HG03066 (cell line): Measurements from ENCODE around the gene BEND4.
A peak's percentile ranks its signal among the peaks of the same experiment; 100 is the strongest.
"Not testable (repeated sequence)": the region's sequence is repeated elsewhere in the genome, so short reads cannot be mapped to it uniquely, and the experiment has no call there.

Experiments used
- ATAC-seq: cut with Tn5 transposase; IDR thresholded peaks from one replicate; pipeline ENCODE4 v1.9.1; 2021; ENCODE audit warnings: low read depth; ENCODE audit not compliant: unreplicated experiment

The BEND4 gene

DNA sequence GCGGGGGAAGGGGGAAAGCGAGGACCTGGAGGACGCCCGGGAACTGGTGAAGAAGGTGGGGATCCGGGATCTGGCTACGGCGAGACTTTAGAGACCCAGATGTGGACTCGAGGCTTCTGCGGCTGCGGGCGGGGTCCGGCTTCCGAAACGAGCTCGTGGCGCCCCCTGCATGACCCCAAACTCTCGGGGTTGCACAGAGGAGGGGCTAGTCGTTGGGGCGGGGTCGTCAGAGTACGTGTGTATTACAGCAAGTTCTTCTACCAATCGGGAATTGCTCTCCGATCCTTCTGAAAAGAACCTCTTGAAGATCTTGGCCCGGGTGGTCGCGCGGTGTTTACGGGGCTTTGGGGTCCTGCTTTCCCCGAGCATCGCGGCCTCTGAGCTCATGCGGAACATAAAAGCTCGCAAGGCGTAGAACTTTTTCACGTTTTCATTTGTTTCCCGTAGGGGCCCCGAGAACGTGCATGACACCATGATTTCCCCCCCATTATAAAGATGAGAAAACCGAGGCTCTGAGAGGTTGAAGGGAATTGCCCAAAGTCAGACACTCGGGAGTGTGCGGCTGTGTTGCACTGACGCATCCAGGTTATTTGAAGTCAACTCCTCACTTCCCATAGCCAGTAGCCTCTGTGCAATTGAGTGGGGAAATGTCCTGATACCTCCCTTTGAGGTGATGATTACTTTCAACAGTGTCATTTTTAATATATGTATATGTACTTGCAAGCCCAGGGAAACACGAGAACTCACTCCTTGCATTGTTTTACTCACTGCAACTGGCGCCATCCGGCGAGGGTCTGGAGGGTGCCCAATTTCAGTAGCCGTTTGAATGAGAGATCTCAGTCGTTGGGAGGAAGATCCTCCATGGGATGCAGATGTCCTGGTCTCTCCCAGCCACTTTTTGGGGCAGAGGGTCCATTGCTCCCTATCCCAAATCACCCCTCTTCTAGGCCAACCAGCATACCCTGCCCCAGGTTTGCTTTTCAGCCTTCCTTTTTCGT lies at the start of gene BEND4:
Gene BEND4, minus strand, starts transcription at position 149 of the 998 bp plus-strand sequence. CDS start 512 bp downstream, outside the sequence.
- ATAC-seq, result peak; percentile 4

DNA sequence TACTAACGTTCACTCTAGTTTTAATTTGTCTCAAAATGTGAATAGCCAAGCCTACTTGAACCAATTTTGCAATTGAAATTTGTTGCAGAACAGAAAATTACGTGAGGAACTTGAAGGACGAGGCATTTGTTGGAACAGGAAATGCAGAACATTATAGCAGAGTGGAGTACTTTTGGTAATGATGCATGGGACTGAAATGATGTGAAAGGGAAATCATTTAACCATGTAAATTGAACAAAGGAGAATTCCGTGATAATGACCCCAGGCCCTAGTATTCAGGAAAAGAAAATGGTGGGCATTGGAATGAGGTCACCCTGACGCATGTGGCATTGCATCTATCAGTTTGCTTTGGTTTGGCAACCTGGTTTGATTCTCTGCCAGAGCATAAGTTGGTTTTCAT lies 44.9 kb upstream of the BEND4 start:
- no peak for ATAC-seq

DNA sequence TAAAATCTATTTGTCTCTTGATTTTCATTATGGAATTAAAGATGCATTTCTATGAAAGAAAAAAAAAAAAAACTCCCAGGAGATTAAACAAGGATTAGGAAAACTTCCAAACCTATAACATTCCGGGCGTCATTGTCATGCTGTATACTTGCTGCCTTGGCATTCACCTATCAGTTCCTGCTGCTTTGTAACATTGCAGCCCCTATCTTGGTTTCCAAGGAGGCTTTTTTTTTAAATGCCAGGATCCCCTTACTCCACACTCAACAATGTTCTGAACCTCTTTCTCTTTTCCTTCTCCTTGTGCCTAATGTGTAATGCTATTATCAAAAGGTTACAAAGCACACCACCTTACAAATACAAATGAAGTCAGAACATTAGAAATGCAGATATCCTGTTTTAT lies 20.5 kb upstream of the BEND4 start:
- ATAC-seq, result no peak

DNA sequence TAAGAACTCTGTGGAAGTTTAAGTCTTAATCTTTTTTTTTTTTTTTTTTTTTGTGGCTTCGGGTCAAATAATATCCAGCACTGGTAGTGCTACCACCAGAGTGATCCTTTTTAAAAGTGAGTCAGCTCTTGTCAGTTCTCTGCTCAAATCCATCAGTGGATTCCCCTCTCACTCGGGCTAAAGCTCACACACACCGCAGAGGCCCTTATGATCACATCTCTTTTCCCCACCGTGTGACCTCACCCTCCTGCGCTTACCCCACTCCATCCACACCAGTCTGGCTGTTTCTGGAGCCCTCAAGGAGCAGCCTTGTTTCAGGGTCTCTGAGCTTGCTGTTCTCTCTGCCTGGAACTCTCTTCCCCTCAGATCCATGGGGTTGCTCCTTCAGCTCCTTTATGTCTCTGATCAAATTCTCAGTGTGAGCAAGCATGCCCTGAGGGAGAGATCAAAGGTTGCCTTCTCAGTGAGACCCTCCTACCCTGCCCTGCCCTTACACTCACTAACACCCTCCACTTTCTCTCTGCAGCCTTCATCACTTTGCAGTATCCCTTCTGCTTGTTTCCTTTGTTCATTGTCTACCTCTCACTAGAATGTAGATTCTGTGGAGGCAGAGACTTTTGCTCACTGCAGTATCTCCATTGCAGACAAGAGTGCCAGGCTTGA lies 19.8 kb upstream of the BEND4 start:
- ATAC-seq, result no peak

DNA sequence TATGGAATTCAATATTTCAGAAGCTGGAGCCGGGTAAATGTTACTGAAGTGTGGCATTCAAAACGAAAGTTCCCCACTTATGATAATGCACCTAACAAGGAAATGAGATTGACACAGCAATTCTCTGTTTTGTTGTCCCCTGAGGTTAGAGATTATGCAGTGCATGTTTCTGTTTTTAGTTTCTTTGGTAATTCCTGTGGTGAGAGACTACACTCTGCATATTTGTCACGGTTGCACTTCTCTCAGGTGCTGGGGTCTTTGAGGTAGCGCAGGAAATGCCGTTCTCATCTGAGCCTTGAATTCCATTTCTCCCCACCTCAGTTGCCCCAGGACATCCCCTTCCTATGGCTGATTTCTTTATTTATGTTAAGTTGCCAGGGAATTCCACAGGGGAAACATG lies 15.3 kb upstream of the BEND4 start:
- peak; percentile 100 for ATAC-seq

DNA sequence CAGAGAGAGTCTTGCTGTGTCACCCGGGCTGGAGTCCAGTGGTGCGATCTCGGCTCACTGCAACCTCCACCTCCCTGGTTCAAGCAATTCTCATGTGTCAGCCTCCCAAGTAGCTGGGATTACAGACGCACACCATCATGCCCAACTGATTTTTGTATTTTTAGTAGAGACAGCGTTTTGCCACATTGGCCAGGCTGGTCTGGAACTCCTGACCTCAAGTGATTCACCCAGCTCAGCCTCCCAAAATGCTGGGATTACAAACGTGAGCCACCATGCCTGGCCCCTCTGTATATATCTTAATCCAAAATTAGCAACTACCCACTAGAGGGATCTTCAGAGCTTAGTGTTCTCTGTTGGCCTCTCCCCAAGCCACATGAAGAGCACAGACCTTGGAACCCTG lies 13.7 kb upstream of the BEND4 start:
- ATAC-seq, result not testable (repeated sequence)

DNA sequence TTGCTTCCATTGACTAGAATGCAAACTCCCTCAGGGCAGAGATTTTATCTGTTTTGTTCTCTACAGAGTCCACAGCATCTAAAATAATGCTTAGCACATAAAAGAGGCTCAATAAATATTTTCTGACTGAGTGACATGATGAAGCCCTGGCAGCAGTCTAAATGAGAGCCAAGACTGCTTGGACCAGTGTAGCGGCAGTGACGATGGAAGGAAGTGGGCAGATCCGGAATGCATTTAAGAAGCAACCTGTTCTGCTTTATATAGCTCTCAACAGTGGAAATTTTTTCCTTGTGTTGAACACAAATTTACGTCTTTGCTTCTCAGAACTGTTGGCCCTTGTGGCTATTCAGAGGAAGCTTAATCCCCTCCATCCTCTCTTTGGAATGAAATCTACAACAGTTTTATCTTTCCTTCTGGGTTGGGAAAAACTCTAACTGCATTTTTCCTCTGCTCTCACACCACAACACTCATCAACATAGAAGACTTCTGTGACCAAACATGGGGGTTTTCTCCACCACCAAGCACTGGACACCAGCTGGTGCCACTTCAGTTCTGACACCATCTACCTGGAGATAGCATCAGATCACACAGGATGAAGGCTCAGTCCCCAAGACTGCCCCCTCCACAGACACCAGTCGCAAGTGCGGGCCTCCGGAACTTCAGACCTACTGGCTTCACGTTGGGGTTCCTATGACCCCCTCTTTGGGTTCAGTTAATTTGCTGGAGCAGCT lies 7.0 kb upstream of the BEND4 start:
- ATAC-seq, result no peak

DNA sequence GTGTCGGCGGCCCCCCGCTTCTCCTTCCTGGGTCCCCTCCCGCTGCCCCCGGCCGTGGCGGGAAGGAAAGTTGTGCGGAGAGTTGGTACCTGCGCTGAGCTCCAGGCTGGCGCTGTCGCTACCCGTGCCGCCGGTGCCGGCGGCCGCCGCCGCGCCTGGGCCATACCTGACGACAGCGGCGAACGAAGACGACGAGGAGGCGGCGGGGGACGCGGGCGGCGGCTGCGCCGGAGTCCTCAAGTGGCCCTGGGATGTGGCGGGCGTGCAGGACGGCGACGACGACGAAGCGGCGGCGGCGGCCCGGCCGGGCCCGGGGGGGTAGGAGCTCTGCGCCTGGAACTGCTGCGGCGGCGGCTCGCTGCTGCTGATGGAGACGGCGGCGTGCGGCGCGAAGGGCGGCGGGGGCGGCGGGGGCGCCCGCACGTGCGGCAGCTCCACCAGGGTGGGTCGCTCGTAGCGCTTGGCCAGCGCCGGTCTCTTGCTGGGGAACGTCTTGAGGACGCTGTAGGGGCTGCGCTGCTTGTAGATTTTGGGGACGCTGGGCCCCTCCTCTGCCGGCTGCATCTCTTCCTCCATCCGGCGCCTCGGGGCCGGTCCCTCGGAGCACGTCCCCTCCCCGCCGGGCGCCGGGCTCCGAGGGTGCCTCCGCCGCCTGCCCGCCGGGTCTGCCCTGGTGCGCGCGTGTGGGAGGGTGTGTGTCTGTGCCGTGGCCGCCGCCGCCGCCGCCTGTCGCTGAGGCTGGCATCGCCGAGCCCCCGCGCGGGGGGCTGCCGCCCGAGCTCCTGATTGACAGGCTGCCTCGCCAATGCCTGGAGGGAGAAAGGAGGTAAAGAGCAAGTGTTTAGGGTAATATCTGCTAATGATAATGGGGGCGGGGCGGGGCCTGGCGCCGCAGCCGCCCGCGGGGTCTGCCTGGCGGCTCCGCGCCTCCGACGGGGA lies 618 bp downstream of the BEND4 start:
- ATAC-seq, result peak; percentile 43

DNA sequence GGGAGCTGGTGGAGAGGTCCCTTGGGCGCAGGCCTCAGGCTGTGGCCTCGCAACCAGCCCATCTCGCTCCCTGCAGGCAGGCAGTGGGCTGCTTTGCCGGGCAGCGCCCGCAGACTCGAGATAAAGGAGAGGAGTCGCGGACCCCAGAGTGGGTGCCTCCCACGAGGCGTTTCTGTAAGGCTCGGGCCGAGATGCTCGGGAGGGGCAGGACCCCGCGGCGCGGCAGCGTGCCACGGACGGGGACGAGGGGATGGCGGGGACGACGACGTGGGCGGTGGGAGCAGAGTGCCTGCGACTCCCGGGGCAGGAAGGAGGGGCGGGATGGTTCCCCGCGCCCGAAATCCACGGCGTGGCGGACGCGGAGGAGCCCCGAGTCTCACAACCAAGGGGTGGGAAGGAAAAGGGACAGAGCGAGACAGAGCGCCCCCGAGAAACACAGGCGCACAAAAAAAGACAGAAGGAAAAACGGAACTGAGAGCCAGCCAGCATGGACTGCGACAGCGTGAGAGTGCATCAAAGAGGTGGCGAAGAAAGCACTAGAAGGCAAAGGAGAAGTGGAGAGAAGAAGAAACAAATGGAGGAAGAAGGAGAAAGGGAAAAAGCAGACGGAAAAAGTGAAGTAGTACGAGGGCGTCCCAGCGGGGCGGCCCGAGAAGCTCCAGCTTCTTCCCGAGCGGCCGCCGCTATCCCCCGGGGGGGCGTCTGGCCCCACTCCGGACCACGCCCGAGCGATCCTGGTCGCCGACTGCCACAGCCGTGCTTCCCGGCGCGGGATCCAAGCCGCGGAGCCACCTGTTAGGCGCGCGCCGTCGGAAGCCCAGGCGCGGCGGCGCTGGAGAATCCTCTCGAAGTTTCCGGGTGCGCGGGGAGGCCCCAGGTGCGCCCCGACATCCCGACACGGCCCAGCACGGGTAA lies 1.5 kb downstream of the BEND4 start:
- peak; percentile 40 for ATAC-seq

DNA sequence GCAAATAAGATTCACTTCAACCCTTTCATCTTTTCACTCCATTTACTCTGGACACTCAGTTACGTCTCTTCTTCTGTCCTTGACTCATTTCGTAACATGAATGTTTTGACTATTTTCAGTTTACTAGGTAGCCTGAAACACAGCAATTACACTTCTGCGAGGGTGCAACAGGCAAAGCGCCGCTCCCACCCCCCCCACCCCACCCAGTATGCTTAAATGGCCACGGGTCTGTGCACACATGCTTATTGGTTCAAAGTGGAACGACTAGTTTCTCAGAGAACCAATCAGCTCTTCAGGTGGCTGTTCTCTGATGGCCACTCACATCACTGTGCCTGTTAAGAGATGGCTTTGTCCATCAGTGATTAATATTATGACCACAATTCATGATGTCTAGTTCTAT lies 3.5 kb downstream of the BEND4 start:
- ATAC-seq, result no peak

DNA sequence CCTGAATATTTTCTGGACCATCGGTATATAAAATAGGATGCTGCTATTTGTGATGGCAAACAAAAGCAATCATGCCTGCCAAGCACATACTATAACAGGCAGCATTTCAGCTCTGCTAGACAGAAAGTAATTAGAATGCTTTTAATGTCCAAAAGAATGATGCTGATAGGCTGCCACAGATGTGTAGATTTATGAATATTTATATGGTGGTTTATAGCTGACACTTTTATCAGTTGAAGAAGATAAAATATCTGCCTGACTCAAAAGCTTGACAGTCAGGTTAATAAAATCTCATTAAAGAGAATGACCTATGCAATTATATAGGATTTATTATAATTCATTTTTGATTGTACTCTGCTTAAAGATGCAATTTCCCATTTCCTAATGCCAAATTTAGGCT lies 4.0 kb downstream of the BEND4 start:
- ATAC-seq, result no peak

DNA sequence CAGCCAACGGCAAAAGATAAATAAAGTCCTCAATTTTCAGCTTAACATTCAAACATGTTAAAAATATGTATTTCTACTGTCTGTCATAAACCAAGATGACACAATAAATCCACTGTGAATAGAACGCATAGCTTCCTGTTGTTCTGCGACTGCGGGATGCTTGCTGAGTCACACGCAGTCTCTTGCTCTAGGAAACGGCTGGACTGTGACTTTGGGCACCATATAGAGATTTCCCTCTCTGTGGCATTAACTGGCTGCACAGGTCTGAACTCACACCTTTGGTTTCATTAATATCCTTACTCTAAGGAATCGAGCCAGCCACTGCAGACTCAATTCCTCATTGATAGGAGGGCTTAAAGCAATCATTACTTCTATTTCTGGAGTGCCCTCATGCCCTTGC lies 8.4 kb downstream of the BEND4 start:
- ATAC-seq, result no peak

DNA sequence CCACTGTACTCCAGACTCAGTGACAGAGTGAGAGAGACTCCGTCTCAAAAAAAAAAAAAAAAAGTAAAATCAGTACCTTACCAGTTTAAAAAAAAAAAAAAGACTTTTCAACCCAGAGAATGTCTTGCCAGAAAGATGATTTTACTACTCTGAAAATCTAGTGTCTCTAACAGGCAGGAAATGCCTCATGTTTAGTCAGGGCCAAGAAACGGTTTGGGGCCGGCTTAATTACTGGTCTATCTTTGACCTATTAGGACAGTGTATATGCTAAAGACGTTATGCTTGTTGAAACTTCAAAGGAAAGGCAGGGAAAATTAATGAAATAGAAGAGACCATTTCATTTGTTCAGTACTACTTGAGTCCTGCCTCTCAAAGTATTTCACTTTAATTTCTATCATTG lies 9.9 kb downstream of the BEND4 start:
- ATAC-seq, result no peak

DNA sequence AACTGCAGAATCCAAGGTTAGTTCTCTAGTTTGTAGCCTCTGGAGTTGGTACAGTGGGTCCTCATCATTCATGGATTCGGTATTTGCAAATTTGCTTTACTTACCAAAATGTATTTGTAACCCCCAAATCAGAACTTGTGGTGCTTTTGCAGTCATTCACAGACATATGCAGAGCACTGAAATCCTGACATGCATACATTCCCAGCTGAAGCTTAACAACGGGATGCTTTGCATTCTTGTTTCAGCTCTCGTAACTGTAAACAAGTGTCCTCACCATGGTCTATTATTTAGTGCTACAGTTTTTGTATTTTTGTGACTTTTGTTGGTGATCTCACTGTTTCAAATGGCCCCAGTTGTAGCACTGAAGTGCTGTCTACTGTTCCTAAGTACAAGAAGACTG lies 16.1 kb downstream of the BEND4 start:
- no peak for ATAC-seq

DNA sequence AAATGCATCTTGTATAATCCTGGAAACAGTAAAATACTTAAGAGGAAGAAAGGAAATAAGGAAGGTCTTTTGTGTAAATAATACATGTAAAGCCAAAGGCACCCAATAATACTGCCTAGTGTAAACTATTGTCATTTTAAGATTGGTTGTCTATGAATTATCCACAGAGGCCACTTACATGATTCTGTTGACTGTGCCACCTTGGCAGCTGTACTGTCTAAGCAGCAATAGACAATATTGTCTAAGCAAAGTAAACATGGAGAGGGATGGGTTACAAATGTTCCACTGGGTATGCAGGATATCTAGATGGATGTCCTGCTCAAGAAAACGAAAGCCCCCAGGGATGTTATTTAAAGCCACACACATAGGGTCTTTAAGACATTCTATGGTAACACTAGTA lies 19.4 kb downstream of the BEND4 start:
- ATAC-seq, result no peak

DNA sequence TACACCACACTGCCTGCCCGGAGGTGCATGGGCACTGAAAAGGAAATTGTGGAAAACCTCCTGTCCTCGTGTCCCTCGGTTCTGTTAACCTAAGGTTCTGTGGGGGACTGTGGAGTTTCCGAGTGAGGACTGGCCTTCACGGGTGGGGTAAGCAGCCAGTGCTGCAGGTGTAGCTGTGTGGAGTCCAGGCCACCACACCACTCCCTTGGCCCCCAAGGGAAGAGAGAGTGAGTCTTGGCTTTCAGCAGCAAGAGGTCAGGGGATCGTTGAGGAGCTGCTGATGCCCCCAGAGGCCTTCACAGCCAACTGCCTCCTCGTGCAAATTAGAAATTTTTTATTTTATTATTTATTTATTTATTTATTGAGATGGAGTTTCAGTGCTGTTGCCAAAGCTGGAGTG lies 20.4 kb downstream of the BEND4 start:
- ATAC-seq, result no peak

DNA sequence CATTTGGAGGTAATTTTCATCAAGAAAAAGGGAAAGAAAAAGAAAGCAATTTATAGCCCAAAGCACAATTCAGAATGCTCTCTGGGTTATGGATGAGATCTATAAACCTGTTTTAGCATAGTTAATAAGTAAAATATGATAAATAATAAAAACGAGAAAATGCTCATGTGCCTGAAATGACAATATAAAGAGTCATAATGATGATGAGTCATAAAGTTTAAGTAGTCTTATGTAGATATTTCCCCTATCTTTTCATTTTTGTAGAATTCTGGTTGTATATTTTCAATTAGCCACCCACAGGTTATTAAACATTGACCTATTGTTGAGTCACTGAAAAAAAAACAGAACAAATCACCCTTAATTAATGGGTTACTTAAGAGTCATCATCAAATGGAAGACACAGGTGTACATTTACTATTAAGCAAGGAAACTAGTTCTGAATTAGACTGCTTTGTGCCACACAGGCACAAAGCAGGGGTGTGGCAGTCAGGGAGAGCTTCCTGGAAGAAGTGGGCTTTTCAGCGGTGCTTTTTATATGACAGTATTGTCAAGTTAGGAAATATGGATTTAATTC lies 29.3 kb downstream of the BEND4 start:
- ATAC-seq, result no peak

DNA sequence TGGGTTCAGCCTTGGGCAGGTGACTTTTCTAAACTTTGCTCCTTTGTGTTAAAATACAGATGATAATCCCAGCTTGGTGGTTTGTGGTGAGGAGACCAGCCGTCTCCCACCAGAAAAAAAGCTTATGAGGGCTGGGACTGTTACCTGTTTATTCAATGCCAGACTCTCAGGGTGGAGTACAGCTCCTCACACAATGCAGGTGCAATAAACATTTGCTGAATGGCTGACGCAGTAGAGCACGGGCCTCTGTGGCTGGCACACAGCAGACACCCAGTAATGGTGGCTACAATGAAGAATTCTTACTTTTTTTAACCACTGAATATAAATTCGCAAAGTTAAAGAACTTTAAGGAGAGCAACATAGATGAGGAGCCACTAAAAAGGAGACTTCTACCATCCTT lies 30.2 kb downstream of the BEND4 start:
- no peak for ATAC-seq

DNA sequence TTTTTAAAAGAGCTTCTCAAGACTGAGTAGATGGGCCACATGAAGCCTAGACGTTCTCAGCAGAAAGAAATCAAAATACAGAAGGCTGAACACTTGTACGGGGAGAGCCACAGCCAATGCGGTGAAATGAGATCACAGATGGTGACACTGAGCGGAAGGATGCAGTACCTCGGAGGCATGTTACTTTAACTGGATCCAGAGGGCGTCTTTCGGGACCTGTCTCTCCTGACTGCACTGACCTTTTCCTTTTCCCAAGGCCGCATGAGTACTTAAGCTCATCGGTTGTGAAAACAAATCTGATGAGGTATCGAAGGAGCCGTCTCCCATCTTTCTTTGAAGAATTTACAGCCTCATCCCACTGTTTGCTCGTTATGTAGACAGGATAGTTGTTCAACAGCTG lies 32.6 kb downstream of the BEND4 start:
- no peak for ATAC-seq
